Inflammatory macrophage (primary cell): ENCODE results near the gene ZIC1.

Experiments
- DNase-seq, 2 donors: peaks; one replicate each; pipeline ENCODE4 v3.0.0-alpha.2; 2020 to 2022

Gene ZIC1

GRCh38 chr3:147395899-147396711 is 13.1 kb upstream of the ZIC1 start:
- DNase-seq: no peak

GRCh38 chr3:147396712-147397046 is 12.5 kb upstream of the ZIC1 start:
- no peak for DNase-seq

GRCh38 chr3:147397155-147397874 is 11.8 kb upstream of the ZIC1 start:
- no peak for DNase-seq

- no peak for DNase-seq
Observed at GRCh38 chr3:147397875-147398812, 11.0 kb upstream of the ZIC1 start.

DNA sequence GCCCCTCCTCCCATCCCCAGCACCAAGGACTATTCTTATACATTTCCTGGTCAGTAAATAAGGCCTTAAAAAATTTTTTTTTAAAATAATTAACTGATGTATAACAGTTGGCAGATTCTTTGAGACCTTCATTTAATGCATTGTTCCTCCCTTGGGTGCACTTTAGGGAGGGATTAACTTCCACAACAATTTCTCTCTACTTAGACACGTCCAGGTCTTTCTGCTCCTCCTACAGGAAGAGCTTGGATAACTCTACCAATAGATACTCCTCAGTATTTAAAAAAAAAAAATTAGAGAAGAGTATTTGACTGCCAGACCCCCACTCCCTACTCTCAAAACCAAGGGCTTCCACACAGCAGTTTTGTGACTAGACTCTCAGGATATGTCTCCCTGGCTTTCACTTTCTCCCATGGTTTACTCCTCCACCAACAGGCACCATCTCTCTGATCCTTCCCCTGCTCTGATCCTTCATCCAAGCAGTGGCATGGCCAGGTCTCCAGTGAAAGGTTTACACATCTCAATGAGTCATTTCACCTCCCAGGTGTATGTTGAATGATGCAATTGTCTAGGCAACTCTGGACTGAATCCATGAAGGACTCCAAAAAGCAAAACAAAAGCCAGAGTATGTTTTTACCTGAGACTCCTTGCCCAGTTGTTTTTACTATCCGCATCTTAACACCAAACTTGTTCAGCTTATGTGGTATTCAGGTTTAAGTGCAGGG is 10.2 kb upstream of the ZIC1 start:
- DNase-seq: no peak

DNA sequence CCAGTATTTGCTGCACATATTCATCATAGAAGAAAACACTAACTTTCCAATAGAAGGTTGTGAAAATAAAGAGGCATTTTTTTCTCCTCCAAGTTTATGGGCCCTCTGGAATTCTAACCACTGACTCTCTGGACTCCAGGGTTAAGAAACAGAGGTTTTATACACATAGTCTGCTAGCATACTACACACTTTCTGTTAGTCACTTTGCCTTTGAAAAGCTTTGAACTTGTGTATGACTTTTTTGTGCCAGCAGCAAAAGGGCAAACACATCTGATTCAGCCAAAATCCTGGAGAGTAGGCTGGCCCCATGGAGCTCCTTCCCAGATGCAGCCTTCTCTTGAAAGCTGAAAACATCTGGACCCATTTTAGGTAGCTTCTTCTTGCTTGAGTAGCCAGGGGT is 9.1 kb upstream of the ZIC1 start:
- DNase-seq: no peak

- DNase-seq: no peak
Observed at GRCh38 chr3:147400999-147401398, 8.2 kb upstream of the ZIC1 start.

DNA sequence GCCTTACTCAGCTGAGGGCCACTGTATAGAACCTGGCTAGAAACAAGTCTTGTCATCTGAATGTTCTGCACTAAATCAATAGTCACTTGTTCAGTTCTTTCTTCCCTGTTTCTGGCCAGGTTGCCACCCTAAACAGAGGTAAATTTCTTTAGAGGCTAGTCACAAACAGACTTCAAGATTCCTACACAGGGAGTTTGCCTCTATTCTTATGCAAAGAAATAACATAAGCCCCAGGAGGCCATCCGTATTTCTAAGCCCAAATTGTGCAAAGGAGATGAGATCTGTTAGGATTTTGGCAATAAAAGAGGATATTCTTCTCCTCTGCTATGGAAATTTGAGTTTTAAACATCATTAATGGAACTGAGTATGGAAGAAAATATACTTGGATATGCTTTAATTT is 7.7 kb upstream of the ZIC1 start:
- no peak for DNase-seq

GRCh38 chr3:147402159-147402558 is 7.0 kb upstream of the ZIC1 start:
- DNase-seq: no peak

- no peak for DNase-seq
Observed at GRCh38 chr3:147403511-147403910, 5.7 kb upstream of the ZIC1 start.

DNA sequence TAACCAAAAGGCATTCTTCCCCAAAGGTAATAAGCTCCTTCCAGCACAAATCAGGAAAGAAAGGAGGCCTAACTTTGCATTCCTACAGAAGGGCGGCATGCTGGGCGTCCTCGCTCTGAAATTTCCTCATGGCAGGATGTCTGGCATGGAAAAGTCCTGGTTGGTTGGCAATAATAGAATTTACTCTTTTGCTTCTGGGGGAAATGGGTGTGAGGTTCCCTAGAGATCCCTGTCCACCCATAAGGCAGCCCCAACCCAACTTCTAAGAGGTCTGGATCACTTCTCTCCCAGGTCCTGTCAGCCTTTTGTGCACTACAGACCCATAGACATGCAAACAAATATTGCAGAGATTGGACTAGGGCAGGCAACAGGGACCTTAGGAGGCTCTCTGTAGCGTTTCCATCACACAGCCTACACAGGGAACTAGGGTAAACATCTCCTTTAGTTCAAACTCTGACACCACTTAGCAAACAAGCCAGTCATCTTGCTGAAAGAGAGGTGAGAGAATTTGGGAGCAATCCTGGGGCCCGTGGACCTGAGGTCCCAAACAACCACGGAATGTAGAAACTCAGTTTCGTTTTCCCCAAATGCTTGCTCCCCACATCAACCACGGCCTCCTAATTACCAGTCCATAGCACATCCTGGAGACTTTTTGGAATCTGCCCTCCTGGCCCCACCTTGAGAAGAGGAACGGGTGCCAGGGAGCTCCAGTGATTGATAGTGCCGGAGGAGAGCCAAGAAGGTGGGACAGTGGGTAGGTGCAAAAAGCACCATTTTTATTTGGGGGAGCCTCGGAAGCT is 5.0 kb upstream of the ZIC1 start:
- no peak for DNase-seq

DNA sequence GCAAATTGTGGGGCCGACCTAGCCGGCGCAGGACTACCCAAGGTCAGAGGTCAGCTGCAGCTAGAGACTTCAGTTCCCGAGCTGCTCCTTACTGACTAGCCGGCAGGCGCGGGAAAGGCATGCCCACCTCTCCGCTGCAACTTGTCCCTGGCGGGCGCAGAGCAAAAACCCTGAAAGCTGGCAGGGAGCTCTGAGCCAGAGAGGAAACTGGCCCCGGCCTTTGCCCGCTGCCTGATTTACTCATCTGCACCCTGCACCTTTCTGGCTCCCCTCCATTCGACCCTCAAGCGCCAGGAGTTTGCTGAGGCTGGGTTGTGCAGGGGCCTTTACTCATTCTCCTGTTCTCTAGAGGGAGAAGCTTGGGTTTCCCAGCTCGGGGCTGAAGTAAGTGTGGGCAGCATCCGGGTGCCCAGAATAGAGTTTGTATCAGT is 4.3 kb upstream of the ZIC1 start:
- no peak for DNase-seq

DNA sequence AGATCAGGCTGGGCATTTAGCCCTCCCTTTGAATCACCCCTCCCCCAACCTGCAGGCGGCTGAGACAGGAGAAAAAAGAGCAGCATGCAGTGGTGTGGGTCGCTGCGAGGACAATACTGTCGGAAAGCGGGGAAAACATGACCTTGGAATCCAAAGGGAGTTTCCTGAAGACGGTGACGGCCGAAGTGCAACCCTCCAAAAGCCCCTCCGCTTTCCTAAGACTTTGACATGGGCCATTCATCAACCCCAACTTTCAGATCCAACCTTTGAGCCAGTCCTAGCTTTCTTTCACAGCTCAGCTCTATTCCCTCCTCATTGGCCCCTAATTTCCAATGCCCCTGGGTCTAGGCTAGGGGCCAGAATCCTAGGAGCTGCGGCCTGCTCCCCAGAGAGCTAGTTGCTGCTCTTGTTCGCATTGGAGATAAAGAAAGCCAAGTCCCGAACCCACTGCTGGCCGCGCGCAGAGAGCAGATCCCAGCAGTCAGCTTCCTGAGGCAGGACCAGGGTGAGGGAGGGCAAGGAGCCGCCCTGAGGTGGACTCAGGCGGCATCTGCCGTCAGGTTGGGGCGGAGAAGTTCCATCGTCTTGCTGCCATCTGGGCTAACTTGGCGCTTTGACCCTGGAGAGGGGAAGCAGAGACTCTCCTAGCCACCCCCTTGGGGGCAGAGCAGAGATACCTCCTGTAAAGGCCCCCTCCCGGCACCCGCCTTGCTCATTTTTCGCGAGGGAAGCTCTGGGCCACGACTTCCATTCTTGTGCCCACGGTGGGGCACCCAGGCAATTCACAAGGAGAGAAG is 3.7 kb upstream of the ZIC1 start:
- DNase-seq: no peak

- no peak for DNase-seq
Observed at GRCh38 chr3:147406028-147406931, 2.9 kb upstream of the ZIC1 start, which contains the start of gene ZIC4. Gene ZIC4, minus strand, starts transcription at chr3:147406543. Its CDS starts 3,746 bp downstream, at chr3:147402797.

DNA sequence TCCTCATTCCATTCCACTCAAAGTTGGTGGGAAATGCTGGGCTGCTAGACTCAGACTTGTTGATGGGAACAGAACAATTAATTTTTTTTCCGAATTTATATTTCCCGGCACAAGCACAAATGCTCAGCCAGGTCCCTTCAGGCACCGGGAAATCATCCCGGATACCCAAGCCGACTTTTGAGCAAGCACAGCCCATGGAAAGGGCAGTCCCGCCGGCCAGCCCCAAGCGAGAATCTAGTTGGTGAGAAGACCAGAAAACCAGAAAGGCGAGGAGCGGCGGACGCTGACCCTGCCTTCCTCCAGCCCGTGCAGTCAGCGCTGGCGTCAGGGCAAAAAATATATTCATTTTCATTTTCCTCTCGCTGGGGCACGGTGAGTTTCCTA is 2.1 kb upstream of the ZIC1 start:
- DNase-seq: no peak

DNA sequence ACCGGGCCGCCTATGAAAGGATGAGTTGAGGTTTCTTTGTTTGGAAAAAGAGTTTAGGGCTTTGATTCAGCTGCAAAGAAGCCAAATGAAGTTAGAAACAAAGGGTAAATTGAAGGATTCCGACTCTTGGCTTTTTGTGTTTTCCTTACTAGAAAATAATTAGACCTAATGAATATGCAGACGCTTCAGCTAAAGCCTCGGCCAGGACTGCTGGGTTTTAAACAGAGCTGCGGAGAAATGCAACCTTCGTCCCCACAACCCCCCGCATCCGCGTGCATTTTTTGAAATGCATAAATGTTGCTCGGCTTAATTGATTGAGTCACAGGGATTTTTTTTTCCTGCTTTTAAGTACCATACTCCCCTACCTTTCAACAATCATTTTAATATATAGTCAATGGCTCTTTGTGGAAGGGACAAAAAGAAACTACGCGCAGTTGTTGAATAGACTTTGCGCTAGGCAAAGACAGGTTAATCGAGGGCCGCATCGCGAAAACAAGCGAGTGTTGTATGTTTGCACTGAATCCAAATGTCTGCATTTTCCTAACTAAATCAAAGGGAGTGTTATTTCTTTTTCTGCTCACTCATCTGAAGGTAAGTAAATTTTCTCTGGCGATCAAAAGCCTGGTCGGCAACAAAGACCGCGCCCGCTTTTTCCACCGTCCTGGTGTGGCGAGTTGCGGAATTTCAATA is 1.5 kb upstream of the ZIC1 start:
- DNase-seq: no peak

GRCh38 chr3:147408188-147409100 is 721 bp upstream of the ZIC1 start:
- no peak for DNase-seq

GRCh38 chr3:147410116-147410525 is 956 bp downstream of the ZIC1 start:
- no peak for DNase-seq
